GM21360 (cell line): ENCODE data around the gene ADGB.
"Not testable (repeated sequence)": the region's sequence is repeated elsewhere in the genome, so short reads cannot be mapped to it uniquely, and the experiment has no call there.

Experiments used
- ATAC-seq: cut with Tn5 transposase; IDR thresholded peaks from one replicate; pipeline ENCODE4 v1.9.1; 2021; ENCODE audit warnings: mild to moderate bottlenecking, moderate library complexity; ENCODE audit not compliant: unreplicated experiment

The ADGB gene

DNA sequence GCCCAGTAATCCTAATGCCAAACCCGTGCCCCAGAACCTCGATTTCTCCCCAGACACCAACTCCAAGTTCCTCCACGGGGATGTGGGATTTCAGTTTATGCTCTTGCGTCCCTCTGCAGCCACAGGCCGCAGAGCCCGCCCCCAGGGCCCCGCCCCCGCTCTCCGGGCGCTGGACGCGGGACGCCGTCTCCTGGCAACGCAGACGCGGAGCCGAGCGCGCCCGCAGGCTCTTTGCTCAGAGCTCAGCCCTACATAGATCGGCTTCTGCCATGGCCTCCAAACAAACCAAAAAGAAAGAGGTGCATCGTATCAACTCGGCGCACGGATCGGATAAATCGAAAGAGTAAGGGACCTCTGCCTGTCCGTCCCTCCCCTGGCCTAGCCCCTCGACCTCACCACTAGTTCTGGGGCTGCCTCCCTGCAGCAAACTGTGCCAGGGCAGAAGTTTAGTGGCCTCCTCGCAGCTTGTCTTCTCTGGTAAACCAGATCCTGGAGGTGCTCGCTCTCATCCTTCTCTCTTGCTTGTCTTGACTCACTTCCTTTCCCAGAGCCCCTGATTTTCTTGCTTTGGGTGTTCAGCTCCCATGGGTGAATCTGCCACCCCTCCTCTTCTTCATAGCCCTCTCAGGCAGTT lies at the start of gene ADGB:
Gene ADGB (plus strand): TSS at position 201 of the 634 bp plus-strand sequence. CDS start 69 bp downstream, at position 270.
- no peak for ATAC-seq

DNA sequence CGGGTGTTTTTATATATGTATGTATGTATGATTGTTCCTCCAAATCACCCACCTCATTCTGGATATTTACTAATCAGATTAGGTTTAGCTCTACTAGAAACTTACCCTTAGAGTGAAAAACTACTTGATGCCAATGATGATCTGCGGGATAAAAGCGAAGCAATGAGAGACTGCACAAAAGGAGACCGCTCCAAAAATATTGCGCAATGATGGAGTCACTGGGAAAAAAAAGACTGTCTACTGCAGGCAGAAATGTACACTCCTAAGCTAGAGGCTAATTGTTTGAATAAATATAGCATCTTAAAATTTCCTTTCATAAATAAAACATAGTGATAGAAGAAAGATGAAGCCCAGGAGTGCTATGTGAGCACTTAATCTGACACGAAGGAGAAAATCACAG lies 47.9 kb upstream of the ADGB start:
- no peak for ATAC-seq

DNA sequence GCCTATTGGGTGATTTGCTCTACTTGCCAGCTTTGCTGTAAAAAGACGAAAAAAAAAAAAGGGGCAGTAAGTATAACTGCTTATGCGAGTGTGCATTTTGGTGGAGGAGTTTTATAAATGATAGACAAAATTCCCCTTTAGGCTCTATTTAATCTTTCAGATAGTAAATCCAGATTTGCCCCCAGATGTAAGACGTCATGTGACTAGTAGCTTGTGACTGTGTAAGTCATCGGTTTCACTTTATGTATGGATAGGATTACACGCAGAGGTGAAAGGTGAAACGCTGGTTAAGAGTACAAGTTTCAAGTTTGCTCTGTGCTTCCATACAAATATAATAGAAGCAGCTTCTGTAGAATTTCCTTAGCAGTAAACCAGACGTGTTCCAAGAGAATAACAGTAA lies 47.2 kb upstream of the ADGB start:
- ATAC-seq, result no peak

DNA sequence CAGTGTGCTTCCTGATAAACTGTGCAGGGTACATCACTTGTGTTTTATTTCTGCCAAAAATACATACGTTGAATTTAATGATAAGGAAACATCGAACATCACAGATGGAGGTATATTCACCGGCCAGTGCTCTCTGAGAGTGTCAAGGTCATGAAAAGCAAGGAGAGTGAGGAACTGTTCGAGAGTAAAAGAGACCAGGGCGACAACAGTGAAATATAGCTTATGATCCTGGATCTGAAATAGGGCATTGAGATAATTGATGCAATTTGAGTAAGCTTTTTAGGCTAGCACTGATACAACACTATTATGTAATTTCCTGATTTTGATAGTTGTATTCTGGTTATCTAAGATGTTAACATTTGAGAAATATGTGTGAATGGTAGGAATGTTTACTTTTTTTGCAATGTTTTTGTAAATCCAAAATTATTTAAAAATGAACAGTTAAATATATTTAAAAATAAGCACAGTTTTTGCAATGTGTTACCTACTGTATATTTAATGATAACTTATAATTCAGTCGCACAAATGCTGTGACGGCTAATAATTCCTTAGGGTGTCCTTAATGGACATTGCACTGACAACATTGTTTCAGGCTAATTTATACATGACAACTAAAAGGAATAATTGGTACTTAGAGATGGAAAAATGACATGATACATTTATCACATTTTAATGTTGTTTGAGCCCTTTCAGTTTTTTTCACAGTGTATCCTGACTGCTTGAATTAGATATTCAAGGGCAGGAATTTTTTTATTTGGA lies 45.2 kb upstream of the ADGB start:
- no peak for ATAC-seq

DNA sequence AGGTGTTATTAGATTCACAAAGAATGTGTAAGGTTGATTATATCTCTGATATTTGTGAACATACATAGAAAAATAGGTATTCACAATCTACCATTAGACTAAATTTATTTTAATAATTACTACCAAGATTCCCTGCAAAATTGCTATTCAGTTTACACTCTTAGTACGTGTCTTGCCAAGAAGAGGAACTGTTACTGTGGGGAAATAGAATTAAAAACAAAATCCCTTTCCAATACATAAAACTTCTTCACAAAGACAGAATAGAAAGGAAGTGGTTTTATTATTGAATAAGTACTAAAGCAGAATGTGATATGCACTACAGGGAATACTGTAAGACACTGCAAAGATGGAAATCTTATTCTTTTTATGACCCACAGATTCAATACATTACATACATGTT lies 38.2 kb upstream of the ADGB start:
- no peak for ATAC-seq

DNA sequence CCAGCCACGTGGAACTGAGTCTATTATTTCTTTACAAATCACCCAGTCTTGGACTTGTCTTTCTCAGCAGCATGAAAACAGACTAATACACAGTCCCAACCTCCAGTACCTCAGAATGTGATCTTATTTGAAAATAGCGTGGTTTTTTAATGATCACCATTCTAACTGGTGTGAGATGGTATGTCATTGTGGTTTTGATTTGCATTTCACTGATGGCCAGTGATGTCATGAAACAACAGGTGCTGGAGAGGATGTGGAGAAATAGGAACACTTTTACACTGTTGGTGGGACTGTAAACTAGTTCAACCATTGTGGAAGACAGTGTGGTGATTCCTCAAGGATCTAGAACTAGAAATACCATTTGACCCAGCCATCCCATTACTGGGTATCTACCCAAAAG lies 32.1 kb upstream of the ADGB start:
- ATAC-seq, result not testable (repeated sequence)

DNA sequence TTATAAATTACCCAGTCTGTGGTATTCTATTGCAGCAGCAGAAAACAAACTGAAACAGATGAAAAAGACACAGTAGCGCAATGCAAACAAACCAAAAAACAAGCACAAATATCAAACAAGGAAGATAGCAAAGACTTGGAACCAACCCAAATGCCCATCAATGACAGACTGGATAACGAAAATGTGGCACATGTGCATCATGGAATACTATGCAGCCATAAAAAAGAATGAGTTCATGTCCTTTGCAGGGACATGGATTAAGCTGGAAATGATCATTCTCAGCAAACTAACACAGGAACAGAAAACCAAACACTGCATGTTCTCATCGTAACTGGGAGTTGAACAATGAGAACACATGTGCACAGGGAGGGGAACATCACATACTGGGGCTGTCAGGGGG lies 30.2 kb upstream of the ADGB start:
- ATAC-seq, result not testable (repeated sequence)

DNA sequence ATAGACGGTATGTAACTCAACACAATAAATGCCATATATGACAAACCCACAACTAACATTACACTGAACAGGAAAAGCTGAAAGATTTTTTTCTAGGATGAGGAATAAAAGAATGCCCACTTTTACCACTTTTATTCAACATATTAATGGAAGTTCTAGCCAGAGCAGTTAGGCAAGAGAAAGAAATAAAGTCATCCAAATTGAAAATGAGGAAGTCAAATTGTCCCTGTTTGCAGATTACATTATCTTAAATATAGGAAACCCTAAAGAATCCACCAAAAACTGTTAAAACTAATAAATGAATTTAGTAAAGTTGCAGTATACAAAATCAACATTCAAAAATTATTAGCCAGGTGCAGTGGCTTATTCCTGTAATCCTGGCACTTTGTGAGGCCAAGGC lies 24.6 kb upstream of the ADGB start:
- ATAC-seq, result no peak

DNA sequence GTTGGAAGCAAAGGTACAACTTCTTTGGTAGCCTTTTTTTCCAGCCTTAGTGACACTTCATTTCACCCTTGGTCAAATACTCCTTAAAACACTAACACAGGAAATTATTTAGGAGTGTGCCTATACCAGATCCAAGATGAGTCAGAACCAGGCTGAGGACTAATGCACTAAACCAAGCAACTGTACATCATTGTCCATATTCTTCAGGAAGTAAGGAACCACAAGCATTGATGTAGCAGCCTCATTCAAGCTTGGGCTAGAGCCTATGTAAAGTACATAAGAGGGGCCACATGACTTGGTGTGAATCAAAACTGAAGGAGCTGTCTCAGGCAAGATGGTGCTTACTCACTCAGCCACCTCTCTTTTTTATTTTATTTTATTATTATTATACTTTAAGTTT lies 20.7 kb upstream of the ADGB start:
- no peak for ATAC-seq

DNA sequence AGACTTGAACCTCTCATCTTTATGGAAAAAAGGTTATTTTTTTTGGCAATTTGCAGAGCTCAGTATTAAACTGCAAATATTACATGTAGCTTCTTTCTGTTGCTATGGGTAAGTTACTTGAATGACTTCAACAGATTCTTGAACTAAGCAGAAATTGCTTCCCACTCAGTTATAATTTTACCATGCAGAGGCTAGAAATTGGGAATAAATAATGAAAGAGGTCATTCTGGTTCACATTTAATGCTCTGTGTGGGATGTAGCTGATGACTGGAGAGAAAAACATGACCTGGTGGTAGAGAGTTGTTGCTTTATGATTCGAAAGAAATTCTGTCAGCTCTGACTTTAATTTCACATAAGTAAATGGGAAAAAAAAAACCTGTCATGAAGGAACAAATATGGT lies 16.8 kb upstream of the ADGB start:
- no peak for ATAC-seq

DNA sequence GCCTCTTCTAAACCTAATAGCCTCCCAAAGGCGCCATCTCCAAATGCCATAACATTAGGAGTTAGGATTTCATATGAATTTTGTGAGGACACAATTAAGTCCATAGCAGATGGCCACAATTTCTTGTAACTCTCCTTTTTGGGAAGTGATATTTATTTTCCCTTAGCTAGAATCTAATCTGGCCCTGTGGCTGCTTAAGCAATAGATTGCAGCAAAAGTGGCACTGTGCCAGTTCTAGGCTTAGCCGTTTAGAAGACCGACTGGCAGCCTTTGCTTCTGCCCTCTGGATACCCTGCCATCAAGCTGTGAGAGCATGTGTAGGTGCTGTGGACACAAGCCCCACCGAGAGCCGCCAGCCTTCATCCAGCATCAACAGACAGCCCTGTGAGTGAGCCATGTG lies 15.9 kb upstream of the ADGB start:
- no peak for ATAC-seq

DNA sequence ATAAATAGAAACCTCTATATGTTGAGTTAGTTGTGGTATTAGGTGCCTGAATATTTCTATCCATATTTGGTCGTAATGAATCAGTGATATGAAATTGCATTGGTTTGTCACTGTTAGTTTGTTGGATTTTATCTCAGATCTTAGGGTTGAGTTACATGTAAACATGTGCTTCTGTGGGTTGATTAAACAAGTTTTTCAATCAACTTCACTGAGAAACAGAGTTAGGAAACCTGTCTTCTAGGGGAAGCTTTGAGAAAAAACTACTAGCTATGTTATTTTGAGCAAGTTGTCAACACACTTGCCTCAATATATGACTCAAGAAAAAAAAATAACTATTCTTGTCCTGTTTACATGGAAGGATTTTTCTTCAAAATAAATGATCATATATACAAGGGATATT lies 14.8 kb upstream of the ADGB start:
- ATAC-seq, result no peak

DNA sequence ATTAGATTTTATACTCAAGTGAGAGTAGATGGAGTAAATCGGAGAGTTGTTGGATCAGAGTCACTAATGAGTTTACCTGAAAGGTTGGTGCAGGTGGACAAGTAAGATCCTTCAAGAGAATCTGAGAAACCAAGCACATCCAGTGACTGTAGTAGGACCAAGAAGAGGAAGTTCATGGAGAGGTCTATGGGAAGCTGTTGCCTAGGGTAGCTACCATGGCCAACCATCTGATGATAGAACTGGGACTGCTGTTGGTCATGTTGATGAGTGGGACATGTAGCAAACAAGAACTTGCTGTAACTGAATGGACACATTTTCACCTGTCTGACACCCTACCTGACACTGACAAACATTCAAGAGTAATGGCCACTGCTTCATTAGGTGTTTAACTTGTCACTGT lies 11.3 kb upstream of the ADGB start:
- no peak for ATAC-seq

DNA sequence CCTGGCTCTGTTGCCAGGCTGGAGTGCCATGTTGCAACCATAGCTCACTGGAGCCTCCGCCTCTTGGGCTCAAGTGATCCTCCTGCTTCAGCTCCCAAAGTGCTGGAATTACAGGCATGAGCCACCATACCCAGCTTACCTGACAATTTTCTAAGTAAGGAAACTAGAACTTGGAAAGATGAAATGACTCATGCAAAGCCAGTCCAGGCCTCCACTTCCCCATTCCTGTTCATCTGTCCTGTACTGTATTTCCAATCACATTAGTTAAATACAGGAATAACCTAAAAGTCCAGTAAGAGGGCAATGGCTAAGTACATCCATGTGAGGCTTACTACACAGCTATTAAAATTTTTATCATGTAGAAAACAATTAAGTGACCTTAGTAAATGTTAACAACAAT lies 8.3 kb upstream of the ADGB start:
- ATAC-seq, result no peak

DNA sequence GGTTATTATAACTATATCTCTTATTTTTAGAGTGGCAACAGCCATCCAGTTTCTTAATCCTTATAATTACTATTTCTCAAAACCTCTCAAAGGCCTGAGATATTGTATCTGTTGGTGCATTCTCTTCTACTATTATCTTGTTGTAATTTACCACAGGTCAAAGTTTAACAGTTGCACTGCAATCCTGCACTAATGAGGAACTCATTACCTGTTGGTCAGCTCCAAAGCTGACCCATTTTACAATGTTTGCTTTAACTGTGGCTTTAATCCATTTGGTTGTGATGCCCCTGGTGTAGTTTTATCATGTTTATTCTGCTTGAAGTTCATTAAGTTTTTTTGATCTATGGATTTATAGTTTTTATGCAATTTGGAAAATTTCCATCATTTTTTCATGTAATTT lies 6.3 kb upstream of the ADGB start:
- no peak for ATAC-seq

DNA sequence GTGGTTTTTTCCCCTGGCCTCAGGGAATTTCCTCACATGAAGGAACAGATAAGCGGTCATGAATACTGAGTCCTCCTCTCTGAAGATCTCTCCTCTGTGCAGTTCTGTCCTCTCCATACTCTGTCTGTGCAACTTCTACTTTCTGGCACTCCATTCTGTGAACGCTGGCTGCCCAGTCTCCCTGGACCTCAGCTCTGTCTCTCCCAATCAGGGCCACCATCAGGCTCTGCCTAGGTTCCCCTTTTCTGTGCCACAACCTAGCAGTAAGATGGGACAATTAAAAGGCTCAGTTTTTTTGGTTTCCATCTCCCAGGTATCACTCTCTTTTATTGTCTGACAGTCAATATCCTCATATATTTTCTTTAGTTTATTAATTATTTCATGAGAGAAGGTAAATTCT lies 4.8 kb upstream of the ADGB start:
- no peak for ATAC-seq

DNA sequence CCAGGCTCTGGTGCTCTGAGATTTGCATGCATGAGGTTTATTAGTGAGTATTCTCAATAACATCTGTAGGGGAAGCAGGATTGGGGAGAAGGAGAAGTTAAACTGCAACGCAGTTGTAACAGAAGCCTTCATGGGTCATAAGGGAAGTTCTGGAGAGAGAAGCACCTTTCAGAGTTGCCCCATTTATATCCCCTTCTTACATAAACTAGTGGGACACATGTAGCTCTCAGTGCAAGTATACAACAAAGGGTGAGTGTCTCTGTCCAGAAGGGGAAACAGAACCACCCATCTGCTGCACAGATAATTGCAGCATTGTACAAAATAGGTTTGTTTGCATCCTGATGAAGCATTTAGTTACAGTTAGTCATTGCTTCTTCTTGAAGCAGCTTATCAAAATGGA lies 4.3 kb upstream of the ADGB start:
- ATAC-seq, result no peak

DNA sequence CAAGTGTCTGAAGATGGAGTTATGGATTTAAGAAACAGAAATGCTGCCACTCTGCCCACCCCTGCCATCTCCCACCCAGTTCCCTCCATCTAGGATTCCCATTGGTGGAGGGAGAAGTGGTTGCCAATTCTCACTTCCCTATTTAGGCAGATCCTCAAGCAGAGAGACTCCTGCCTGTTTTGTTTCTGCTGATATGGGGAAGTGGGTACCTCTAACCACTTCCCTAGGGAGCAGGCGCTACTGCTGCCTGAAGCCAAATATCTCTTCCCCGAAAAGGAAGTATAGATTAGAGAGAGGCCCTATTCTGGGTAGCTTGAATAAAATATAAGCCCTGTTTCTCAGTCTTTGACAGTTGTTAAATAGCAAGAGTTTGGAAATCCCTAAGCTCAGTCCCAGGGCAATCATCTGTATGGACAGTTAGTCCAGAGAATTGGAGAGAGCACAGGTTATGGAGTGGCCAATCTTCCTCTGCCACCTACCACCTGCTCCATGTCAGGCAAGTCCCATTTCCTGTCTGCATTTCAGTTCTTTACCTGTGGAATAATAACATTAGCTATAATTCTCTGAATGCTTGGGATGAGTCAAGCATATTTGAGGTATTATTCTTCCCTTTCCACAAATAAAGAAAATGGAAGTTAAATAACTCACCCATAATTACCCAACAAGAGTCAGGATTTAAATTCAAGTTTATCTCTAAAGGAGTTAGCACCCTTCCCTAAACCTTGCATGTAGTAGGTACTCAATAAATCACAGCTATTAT lies 2.6 kb upstream of the ADGB start:
- peak; percentile 54 for ATAC-seq

DNA sequence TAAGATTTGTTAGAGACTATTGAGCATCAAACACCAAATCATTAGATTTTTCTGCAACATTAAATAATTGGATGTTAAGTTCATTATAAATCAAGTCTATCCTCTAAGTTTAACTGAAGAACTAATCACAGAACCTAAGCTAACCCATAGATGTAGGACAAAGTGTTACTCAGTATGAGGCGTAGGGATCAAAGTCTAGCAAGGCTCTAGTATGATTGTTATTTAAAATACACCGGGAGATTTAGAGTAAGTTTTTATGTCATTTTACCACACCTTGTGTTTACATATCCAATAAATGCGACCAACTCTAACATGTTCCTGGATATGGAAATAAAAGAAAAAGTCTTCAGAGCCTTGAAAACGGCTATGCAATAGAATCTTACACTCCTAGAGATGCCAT lies 2.6 kb downstream of the ADGB start:
- no peak for ATAC-seq

DNA sequence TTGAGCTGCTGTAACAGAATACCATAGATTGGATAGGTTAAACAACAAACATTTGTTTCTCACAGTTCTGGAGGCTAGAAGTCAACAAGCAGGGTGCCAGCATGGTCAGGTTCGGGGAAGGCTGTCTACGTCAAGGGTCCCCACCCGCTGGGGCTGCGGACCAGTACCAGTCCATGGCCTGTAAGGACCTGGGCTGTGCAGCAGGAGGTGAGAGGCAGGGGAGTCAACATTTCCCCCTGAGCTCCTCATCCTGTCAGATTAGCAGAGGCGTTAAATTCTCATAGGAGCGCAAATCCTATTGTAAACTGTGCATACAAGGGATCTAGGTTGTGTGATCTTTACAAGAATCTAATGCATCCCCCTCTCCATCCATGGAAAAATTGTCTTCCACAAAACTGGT lies 3.8 kb downstream of the ADGB start:
- no peak for ATAC-seq

DNA sequence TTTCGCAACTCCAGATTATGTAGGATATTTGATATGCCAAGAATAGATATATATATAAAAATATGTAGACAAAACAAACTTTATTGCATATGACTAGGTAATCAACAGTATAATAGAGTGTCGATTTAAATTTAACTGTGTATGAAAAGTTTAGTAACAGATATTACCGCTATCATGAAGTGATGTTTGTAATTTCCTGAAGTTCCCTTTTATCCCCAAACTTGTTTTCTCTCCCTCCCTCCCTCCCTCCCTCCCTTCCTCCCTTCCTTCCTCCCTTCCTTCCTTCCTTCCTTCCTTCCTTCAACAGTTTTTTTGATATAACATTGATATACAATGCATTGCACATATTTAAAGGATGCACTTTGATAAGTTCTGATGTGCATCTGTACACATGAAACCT lies 15.2 kb downstream of the ADGB start:
- ATAC-seq, result no peak

DNA sequence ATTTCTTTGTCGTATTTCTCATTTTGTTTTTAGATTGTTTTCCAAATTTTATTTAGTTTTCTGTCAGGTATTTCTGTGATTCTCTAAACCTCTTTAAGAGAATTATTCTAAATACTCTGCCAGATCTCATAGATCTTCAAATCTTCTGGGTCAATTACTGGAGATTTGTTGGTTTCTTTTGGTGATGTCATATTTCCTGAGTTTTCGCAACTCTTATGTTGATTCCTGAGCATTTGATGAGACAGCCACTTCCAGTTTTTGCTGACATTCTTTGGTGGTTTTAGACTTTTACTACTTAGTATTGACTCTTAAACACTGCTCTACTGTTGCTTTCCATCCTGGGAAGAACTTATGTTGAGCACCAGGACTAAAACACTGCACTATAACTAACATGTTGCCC lies 21.9 kb downstream of the ADGB start:
- no peak for ATAC-seq
